HG03064 (cell line): Measurements from ENCODE around the gene AIF1L.

Experiments used
- ATAC-seq: cut with Tn5 transposase; IDR thresholded peaks from one replicate; pipeline ENCODE4 v1.9.1; 2021; ENCODE audit warnings: low read depth; ENCODE audit not compliant: unreplicated experiment

AIF1L gene

DNA sequence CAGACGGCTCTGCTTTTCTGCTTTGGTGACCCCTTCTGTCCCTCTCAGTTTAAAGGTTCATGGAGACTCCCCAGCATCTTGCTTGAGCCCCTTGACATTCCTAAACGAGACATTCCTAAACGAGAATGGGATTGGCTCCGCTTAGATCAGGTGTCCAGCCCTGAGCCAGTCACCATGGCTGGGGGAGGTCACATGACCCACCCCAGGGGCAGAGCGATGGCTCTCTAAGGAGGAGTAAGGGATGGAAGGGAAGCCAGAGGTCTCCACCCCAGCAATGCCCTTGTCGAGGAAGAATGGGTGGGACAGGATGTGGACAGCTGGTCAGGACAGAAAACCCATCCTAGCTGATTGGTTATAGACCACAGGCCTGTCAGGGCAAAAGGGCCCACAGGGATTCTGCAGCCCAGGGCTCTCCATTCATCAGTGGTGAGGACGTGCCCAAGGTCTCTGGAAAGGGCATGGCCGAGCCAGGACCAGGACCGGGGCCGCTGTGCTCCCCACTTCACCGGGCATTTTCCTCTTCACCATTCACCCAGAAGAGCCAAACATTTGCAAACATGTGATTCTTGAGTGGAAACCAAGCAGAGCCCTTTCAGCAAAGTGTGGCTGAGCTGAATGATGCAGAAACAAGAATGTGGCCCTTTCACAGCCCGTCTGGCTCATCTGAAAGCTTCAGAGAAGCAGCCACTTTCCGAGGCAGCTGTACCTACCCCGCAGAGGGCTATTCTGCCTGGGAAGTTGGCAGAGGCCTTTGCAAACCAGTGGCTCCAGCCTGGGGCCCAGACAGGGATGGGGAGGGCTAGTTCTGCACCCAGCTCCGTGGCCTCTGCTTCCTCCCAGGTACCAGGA, 19.8 kb upstream of the AIF1L start:
- ATAC-seq = no peak

DNA sequence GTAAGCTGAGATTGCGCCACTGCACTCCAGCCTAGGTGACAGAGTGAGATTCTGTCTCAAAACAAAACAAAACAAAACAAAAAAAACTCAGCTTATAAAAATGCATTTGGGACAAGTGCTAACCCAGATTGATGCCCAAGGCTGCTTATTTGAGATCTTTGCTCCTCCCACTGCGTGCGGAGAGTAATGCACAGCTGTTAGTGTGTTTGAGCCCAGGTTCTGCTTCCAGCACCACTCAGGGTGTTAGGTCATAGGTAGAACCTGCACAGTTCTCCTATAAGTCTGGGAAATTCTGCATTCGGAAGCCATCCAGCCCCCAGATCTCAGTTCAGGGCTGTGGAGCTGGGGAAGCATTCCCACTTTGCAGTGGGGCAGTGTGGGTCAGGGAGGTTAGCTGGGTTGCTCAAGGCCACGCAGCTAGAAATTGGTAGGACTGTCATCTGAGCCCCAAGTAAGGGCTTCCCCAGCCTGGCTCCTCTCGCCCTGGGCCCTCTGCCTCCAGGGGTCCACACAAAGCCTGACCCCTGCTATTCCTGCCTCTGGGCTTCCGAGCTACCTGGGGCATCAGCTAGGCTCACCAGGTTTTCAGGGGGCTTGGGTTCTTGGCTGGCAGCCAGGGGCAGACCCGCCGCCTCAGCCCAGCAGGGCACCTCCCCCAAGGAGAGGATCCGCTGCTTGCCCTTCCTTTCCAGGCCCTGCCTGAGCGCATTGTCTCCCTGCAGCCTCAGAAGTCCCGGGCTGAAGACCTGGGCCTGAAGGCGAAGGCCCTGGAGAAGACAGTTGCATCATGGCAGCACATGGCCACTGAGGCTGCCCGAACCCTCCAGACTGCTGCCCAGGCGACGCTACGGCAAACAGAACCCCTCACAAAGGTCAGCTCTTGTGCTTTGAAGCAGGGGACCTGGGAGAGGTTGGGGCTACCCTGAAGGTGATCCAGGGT, 17.6 kb upstream of the AIF1L start:
- ATAC-seq = no peak

DNA sequence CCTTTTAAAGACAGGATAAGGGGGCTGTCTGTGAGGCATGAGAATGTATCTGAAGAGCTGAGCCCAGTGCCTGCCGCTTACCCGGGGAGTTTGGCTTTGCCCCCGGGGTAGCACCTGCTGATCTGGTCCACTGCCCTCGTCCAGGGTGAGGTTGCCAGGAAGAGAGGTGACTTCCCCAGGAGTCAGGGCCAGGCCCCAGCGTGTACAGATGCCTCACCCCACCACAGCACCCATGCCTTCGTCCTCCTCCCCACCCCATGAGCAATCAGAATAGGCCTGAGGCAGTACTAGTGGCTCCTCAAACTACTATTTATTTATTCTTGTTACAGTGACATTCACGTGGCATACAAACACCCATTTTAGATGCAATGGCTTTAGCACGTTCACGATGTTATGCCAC, 15.7 kb upstream of the AIF1L start:
- ATAC-seq = no peak

DNA sequence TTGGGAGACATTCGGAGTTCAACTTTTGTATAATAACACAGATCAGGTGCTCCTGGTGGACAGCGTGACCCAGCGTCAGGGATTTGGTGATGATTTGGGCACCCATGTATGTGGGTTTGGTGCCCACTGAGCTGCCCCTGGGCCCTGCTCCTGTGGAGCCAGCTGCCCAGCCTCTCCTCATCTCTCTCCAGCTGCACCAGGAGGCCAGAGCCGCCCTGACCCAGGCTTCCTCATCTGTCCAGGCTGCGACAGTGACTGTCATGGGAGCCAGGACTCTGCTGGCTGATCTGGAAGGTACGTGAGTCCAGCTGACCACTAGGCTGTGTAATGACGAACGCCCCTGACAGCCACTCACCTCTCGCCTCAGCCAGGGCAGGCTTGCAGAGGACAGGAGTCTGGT, 14.5 kb upstream of the AIF1L start:
- ATAC-seq = no peak

DNA sequence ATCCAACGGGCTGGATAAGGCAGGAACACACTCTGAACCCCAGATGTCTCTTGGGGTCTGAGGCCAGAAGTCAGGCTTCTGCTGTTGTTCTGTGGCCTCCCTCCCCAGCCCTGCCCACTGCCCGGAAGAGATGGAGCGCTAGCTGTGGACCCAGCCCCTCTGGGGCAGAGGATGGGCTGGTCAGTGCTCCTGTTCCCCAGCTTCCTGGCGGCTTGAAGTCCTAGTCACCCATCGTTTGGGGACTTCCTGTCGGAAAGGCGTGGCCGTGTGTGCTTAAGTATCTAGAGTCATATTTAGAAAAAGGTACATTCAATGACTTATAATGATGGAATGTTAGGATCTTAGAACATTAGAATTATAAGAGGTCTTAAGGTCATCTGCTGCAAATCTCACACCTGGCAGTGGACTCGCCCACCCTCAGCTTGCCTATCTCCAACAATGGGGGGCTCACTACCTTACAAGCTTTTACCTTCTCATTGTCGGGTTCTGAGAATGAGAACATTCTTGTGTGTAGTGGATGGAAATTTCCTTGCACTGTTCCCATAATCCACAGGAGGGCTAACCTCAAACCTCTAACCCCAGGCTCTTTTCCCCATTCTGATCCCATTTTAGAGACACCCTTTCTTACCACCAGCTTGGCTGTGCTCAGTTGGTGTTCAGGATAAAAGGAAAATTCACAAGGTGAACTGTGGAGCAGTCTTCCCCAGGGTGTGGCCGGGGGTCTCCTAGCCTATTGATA, 13.4 kb upstream of the AIF1L start:
- ATAC-seq = no peak

DNA sequence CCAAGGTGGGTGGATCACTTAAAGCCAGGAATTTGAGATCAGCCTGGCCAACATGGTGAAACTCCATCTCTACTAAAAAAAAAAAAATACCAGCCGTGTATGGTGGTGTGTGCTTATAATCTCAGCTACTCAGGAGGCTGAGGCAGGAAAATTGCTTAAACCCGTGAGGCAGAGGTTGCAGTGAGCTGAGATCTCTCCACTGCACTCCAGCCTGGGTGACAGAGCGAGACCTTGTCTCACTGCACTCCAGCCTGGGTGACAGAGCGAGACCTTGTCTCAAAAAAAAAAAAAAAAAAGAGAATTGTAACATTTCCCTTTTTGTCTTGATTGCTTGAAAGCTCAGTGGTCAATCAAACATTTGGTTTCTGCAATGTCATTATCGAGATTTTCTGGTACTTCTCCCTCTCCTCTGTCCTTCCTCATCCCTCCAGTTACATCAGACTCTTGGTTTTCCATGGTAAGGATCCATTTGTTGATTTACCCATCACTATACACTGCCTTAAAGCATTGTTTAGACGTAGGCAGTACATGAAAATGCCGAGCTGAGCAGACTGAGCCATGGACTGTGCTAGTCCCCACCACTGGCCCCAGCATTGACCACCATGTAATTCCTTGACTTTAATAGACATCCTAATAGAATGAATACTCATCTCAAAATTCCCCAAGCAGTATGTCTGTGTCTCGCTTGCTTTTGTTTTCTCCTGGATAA, 11.5 kb upstream of the AIF1L start:
- no peak for ATAC-seq

DNA sequence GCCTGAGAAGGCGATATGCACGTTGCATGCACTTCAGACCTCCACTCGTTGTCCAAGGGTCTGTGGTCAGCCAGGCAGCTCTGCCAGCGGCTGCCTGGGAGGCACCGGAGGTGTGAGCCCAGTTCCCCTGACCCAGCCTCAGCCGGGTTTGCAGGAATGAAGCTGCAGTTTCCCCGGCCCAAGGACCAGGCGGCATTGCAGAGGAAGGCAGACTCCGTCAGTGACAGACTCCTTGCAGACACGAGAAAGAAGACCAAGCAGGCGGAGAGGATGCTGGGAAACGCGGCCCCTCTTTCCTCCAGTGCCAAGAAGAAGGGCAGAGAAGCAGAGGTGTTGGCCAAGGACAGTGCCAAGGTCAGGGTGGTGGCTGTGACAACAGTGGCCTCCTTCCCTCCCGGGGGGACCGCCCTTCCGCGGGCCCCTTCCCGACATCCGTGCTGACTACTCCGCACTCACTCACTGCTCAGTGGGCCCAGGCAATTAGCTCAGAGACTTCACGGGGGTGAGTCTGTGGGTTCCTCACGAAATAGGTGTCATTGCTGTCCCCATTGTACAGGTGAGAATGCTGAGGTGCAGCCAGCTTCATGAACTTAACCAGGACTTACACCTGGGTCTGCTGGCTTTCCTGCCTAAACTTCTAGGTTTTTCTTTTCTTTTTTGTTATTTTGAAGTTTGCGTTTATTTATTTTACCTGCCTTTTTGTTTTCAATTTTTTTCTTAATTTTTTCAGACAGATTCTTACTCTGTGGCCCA, 10.8 kb upstream of the AIF1L start:
- ATAC-seq = no peak

DNA sequence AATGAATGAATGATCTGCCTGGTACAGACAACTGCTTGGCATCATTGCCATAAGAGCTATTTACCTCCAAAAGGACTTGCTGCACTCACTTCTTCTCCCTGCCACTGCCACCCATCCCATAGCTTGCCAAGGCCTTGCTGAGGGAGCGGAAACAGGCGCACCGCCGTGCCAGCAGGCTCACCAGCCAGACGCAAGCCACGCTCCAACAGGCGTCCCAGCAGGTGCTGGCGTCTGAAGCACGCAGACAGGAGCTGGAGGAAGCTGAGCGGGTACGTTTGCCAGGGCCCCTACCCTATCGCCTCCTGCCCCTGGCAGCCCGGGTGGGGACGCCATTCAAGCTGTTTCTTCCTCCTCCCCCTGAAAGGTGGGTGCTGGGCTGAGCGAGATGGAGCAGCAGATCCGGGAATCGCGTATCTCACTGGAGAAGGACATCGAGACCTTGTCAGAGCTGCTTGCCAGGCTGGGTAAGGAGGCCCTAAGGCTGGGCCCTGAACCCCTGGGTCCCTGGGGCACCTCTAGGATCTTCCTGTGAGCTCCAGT, 8.9 kb upstream of the AIF1L start:
- no peak for ATAC-seq

DNA sequence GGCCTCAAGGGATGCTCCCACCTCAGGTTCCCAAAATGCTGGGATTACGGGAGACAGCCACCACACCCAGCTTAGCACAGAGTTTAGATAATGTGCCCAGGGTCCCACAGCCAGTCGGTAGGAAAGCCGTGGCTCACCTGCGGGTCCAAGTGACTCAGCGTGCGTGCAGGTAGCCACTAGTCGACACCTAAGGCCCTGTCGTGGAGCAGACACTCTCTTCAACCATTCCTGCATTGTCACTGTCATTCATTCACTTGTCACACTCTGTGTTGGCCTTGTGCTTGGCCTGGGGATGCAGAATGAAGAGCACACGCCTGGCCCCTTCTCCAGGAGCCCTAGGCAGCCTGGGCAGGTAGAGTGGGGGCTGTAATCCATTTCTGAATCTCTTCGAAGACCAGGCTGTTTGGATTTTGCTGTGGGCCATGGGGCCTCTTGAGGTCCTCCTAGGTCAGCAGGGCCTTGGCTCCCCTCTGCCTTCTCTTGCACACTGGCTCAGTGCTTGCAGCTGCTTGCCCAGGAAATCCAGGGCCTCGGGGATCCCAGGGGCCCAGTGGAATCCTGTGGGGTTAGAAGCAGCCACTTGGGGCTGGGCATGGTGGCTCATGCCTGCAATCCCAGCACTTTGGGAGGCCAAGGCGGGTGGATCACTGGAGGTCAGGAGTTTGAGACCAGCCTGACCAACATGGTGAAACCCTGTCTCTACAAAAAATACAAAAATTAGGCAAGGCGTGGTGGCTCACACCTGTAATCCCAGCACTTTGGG, 6.1 kb upstream of the AIF1L start:
- ATAC-seq = no peak

DNA sequence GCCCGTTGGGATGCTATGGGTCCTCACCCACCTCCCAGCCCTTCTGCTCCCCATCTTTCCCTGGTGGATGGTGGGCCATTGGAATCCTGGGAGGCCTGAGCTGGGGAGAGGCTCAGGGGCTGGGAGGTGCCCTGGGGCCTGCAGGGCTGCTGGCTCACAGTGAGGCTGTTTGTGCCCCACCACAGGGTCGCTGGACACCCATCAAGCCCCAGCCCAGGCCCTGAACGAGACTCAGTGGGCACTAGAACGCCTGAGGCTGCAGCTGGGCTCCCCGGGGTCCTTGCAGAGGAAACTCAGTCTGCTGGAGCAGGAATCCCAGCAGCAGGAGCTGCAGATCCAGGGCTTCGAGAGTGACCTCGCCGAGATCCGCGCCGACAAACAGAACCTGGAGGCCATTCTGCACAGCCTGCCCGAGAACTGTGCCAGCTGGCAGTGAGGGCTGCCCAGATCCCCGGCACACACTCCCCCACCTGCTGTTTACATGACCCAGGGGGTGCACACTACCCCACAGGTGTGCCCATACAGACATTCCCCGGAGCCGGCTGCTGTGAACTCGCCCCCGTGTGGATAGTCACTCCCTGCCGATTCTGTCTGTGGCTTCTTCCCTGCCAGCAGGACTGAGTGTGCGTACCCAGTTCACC, 4.9 kb upstream of the AIF1L start:
- ATAC-seq = no peak

DNA sequence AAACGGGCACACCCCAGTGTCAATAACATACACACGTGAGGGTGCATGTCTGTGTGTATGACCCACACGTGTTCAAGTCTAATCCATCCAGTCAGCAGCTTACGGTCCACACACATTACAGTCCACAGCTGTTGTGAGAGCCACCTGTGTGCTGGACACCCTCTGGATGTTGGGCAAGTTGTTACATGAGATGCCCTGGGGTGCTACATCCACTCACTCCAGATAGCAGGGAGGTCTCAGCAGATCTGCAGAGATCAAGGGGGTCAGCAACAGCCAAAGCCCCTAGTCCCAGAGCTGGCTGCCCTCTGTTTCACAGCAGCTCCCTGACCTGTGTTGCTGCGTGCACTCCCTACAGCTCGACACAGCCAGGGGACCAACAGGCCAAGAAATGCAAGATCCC, 4.3 kb upstream of the AIF1L start:
- no peak for ATAC-seq

DNA sequence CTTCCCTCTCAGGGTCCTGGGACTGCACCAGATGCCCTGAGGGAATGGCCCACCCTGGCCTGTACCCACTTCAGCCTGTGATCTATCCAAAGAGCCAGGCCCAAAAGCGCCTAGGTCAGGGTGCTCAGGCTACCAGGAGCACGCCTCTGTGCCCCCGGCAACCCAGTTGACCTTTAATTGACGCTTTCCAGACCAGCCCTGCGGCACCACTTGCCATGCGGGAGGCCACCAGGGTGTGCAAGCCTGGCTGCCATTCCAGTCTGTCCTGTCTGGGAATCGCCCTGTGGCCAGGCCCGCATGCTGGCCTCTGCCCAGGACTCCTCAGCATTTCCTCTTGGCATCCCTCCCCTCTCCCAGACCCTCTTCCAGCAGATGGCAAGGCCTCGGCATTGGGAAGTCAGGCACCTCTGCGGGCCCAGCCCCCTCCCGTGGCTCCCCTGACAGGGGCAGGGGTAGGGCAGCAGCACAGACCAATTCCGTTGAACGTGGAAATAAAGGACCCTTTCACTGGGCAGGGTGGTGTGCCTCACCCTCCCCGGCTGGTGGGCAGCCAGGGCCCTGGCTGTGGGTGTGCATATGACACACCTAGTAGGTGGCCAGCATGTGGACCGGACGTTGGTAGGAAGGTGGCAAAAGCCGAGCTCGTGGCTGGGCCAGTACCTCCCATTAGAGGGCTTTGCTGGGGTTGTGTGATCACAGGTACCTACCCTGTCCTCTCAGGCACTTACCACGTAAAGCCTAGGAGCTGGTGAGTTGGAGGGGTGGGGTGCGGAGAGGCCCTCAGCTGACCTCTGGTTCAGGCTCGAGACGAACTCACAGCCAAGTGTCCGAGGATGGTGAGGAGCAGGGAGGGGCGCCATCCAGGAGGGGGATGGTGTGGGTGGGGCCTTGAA, 3.5 kb upstream of the AIF1L start:
- ATAC-seq = no peak

DNA sequence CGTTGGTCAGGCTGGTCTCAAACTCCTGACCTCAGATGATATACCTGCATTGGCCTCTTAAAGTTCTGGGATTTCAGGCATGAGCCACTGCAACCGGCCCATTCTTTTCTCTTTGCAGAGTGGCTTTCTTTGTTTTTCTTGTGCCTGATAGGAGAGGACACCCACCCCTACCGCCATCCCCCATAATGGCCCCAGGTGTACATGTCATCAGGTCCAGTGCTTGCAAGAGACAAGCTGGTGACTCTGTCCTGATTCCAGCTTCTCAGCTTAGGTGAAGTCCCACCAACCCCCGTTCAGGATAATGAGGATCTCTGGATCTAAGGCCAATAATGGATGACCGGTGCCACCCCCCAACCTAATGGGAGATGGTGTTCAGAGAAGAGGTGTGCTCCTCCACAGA, 2.3 kb upstream of the AIF1L start:
- no peak for ATAC-seq

DNA sequence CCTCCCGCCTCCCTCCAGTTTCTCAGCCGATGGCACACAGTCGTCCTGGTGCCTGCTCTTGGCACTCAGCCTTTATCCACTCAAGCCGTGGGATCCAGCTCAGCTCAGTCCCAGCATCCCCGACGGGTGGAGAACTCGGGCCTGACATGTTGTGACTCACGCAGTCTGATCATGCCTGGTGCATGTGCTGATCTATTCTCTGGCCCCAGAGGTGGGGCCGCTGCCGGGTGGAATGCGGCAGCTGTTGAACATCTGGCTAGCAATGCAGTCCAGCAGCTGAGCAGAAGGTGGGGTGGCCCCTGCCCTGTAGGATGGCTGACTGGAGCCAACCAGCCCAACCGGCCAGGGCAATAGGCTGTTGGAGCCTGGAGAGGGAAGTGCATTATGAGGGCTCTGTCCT, 1.7 kb upstream of the AIF1L start:
- ATAC-seq = no peak

DNA sequence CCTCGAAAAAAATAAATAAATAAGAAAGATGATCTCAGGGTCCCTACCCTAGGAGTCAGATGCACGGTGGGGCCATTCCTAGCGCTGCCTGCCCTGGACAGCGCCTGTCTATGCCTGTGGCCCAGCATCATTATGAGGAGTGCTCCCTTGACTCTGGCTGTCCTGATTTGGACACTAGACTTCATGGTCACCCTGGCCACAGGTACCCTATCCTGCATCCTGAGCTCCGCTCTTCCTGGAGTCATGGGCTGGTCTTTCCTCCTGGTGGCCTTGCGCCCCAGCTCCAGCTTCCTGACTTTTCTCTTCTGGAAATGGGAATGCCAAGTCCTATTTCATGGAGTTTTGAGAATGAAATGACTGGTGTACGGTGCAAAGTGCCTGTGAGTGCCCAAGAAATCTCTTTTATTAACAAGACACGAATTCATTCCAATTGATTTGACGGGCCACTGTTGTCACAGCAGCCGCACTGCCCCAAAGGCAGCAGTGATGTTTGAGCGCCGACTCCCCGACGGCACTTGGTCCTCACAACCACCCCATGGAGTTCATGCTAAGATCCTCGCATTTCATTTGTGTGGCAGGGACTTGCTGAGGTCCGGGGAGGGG, 564 bp upstream of the AIF1L start:
- ATAC-seq = no peak

DNA sequence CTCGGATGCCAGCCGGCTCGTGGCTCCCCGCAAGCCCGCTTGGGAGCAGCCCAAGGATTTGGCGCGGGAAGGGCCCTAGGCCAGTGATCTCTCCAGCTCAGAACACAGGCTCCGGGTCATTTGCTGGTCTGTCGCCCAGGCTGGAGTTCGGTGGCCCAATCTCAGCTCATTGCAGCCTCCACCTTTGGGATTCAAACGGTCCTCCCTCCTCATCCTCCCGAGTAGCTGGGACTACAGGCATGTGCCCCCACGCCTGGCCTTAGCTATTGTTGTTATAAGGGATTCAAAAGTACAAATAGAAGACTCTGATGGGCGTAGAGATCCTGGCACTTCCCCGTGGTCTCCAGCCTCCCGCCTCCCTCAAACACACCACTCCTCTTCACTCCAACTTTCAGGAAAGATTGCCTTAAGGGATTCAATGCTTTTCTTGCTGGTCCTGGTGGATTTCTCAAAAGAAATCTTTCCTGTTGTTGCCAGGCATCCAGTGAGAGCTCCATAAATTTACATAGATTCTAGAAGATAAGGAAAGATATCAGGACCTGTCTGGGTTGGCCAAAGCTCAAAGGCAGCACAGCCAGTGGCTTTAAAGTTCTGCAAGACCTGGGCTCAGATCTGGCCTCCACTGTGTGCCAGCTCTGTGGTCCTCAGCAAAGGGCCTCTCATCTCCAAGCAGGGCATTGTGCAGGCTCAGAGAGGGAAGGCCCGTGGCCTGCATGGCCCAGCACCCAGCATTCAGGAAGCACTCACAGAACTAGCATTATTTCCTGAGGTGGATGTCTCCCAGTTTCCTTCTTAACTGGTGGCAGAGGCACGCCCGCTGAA, 1.0 kb downstream of the AIF1L start:
- no peak for ATAC-seq
